Glutamatergic neuron (in vitro differentiated cells): ENCODE measurements around the gene TLCD3B. TPM values are rescaled to one million over a fixed set of nuclear protein-coding genes. Genes with fewer than 3 reads are reported as not detected.

Experiments
- DNase-seq: peaks from one replicate; pipeline ENCODE4 v3.0.0; 2022
- H3K27ac Mint-ChIP-seq: one replicate; pipeline ENCODE4 v1.8.0; 2020; ENCODE audit warnings: mild to moderate bottlenecking, mixed read lengths, inconsistent platforms; ENCODE audit not compliant: unreplicated experiment
- H3K27me3 Mint-ChIP-seq: one replicate; pipeline ENCODE4 v1.8.0; 2020; ENCODE audit warnings: mild to moderate bottlenecking, moderate library complexity, mixed read lengths, inconsistent platforms; ENCODE audit not compliant: unreplicated experiment
- H3K36me3 Mint-ChIP-seq: one replicate; pipeline ENCODE4 v1.8.0; 2020; ENCODE audit warnings: mild to moderate bottlenecking, mixed read lengths, inconsistent platforms; ENCODE audit not compliant: unreplicated experiment
- H3K4me1 Mint-ChIP-seq: one replicate; pipeline ENCODE4 v1.8.0; 2020; ENCODE audit warnings: mild to moderate bottlenecking, low read depth, mixed read lengths, inconsistent platforms; ENCODE audit not compliant: unreplicated experiment
- H3K4me3 Mint-ChIP-seq: one replicate; pipeline ENCODE4 v1.8.0; 2020; ENCODE audit warnings: mild to moderate bottlenecking, mixed read lengths, inconsistent platforms; ENCODE audit not compliant: unreplicated experiment
- H3K9me3 Mint-ChIP-seq: one replicate; pipeline ENCODE4 v1.8.0; 2020; ENCODE audit warnings: mild to moderate bottlenecking, moderate library complexity, mixed read lengths, inconsistent platforms; ENCODE audit not compliant: unreplicated experiment
- total RNA-seq: library from RNA; stranded (reverse); fragmentation: NEBNext Ultra II Directional; extraction: Animal tissue kit (Norgen Biotek cat#: 25700); gene quantifications from one replicate; pipeline ENCODE4 v1.2.1, GENCODE V29; 2021; ENCODE audit not compliant: unreplicated experiment
- TF ChIP-seq, protein P1 (sequence below): fragments of 200-600 bp; sonication (generic); IDR thresholded peaks from one replicate; pipeline ENCODE4 v1.5.0; 2021; ENCODE audit not compliant: partially characterized antibody, unreplicated experiment

TLCD3B gene
- total RNA-seq, 1 donor from 2014 or later = 253 TPM

DNA sequence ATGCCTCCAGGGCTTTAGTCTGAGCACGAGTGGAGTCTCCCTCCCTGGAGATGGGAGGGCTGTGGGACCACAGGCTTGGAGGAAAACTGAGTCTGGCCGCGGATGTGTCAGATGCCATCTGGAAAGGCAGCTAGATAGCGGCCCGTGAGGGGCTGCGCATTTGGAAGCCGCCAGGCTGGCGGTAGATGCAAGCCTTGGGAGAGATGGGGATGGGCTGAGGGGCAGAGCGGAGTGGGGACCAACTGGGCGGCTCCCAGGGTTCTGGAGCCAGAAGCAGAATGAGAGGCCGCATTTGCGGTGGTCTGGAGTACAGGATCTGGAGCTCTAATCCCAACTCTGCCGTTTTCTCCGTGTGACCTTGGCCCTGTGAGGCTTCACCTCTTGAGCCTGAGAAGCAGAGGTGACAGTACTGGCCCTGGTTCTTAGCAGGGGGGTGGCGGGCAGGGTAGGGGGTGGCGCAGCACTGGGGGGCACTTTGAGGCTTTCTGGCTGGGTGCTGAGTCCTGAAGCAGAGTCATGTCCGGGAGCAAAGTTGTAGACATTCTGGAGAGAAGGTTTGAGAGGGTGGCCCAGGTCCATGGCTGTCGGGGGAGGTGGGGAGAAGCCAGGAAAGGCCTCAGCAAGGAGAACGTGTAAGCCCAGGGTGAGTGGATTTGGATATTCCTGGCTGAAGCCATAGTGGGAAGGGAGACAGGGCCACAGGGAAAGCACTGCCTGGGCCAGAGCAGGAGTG, 28.3 kb downstream of the TLCD3B start:
- Mint-ChIP-seq H3K4me1 (peaks cover 20% of the 10 kb centered on the region), H3K36me3 (no peaks in the 10 kb centered on the region), H3K27ac (peak overlapping the region; percentile 48)

DNA sequence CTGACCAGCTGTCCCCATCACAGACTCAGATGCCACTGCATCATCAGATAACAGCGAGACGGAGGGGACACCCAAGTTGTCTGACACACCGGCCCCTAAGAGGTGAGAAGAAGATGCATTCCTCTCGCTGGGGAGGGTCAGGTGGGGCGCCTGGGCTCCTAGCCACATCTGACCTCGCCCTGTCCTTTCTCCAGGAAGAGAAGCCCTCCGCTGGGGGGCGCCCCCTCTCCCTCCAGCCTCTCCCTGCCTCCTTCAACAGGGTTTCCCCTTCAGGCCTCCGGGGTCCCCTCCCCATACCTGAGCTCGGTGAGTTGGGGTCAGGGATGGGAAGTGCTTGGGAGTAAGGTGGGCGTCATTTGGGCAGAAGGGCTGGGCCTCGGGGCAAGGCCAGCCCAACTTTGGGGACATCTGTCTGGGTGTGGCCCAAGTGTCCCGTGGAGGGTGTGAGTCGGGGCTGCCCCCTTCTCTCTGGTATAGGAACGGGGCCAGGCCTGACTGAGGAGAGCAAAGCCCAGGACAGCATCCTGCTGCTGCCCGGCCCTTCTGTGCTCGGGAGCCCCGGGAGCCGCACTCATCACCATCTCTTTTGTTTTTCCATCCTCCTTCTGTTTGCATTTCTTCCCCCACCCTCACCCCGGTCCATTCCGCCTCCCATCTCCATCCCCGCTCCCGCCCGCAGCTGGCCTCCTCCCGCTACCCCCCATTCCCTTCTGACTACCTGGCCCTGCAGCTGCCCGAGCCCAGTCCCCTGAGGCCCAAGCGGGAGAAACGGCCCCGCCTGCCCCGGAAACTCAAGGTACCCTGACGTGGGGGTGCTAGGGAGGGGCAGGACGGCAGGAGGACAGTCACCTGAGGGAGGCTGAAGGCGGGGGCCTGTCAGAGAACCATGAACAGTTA, 30.1 kb downstream of the TLCD3B start:
- no peak overlapping the region for H3K27ac Mint-ChIP-seq
- H3K9me3 Mint-ChIP-seq = peaks cover 7% of the 10 kb centered on the region
- peaks cover 9% of the 10 kb centered on the region for H3K27me3 Mint-ChIP-seq
- H3K4me3 Mint-ChIP-seq = peak overlapping the region; percentile 52
- H3K36me3 Mint-ChIP-seq = no peaks in the 10 kb centered on the region
- peak; percentile 48 for DNase-seq
- peaks cover 21% of the 10 kb centered on the region for H3K4me1 Mint-ChIP-seq
- TF ChIP-seq, protein P1, sequence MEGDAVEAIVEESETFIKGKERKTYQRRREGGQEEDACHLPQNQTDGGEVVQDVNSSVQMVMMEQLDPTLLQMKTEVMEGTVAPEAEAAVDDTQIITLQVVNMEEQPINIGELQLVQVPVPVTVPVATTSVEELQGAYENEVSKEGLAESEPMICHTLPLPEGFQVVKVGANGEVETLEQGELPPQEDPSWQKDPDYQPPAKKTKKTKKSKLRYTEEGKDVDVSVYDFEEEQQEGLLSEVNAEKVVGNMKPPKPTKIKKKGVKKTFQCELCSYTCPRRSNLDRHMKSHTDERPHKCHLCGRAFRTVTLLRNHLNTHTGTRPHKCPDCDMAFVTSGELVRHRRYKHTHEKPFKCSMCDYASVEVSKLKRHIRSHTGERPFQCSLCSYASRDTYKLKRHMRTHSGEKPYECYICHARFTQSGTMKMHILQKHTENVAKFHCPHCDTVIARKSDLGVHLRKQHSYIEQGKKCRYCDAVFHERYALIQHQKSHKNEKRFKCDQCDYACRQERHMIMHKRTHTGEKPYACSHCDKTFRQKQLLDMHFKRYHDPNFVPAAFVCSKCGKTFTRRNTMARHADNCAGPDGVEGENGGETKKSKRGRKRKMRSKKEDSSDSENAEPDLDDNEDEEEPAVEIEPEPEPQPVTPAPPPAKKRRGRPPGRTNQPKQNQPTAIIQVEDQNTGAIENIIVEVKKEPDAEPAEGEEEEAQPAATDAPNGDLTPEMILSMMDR = no peak

More for the DNA sequence above, 28.3 kb downstream of the TLCD3B start:
- TF ChIP-seq, protein P1 = no peak
- Mint-ChIP-seq H3K27me3 (peaks cover 9% of the 10 kb centered on the region), H3K9me3 (peaks cover 7% of the 10 kb centered on the region), H3K4me3 (no peak overlapping the region)
- no peak for DNase-seq

DNA sequence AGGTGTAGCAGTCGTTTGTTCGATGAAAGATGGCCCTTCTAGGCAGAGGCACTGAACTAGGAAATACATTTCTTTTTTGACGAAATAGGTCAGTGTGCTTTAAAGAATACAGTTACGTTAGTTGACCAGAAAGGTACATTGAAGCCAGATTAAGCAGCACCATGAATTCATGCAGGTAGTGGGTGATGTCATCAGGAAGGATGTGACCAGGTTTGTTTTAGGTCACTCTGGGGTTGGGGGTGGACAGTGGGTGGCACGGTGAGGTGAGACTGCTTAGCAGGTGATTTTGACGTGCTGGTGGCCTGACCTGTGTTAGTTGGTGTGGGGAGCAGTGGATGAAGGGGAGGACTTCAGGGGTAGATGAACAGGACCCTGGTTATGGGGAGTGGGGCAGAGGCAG, 31.5 kb downstream of the TLCD3B start:
- Mint-ChIP-seq H3K4me3 (peak overlapping the region; percentile 10), H3K27me3 (peaks cover 9% of the 10 kb centered on the region), H3K36me3 (no peaks in the 10 kb centered on the region), H3K27ac (peak overlapping the region; percentile 13), H3K9me3 (peaks cover 7% of the 10 kb centered on the region), H3K4me1 (peaks cover 21% of the 10 kb centered on the region)
- TF ChIP-seq, protein P1 = no peak
- DNase-seq = no peak

DNA sequence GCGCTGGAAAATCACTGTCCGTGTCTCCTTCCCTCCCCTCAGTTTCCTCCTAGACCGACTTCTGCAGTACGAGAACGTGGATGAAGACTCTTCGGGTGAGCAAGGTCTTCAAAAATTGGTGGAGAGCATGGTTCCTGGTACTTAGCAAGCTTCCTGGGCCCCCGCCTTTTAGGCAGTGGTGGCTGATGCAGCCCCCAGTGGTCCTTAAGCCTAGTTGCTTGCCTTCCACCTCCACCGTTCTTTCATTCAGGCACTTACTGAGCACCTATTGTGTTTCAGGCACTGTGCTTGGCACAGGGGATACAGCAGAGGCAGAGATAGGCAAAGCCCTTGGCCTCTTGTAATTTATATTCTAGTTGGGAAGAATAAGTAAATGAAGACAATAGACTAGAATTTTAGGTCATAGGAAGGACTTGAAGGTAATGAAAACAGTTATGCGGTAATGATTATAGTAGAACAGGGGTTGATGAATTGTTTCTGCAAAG, 34.3 kb downstream of the TLCD3B start:
- TF ChIP-seq, protein P1 = no peak
- H3K27ac Mint-ChIP-seq = peak overlapping the region; percentile 33
- peaks cover 15% of the 10 kb centered on the region for H3K27me3 Mint-ChIP-seq
- H3K36me3 Mint-ChIP-seq = no peaks in the 10 kb centered on the region
- H3K9me3 Mint-ChIP-seq = peaks cover 3% of the 10 kb centered on the region
- no peak for DNase-seq
- H3K4me3 Mint-ChIP-seq = peak overlapping the region; percentile 97
- H3K4me1 Mint-ChIP-seq = peaks cover 13% of the 10 kb centered on the region
